ENCODE data around the gene SRRT.

SRRT gene

DNA sequence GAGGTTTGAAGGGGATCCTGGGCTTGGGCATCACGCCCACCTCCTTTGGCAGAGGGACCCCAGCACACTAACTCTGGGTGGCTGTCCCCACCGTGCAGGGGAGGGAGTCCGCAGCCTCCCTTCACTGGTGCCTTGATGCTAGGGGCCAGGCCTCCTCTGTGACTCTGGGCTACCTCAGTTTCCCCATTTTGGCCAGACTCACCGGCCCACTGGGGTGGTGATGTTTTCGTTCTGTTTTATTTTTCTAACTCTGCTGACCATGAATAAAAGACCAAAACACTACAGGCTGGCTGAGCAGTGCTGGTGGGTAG, 8.2 kb upstream of the SRRT start:
- peaks cover 57% of the 10 kb centered on the region for H3K4me1 ChIP-seq
- H3K4me3 ChIP-seq = peak overlapping the region; percentile 99
- H3K9me3 ChIP-seq = no peaks in the 10 kb centered on the region
- H4K20me1 ChIP-seq = no peaks in the 10 kb centered on the region
- no peaks in the 10 kb centered on the region for H3K27me3 ChIP-seq
- no peak for TF ChIP-seq Cebpa-rat (IDR thresholded peaks at IDR 0.05)
- H3K36me3 ChIP-seq = peaks cover 55% of the 10 kb centered on the region
- peak overlapping the region; percentile 98 for H3K27ac ChIP-seq
- peak overlapping the region; percentile 98 for H3K9ac ChIP-seq
- H3K4me2 ChIP-seq = peak overlapping the region; percentile 94

- H3K9ac ChIP-seq = peak within 1 kb of the TSS; percentile 98
- H3K36me3 ChIP-seq = peaks cover 55% of the 10 kb centered on the region
- H3K9me3 ChIP-seq = no peaks in the 10 kb centered on the region
- peak within 1 kb of the TSS; percentile 98 for H3K27ac ChIP-seq
- H3K4me3 ChIP-seq = peak within 1 kb of the TSS; percentile 99
- no peaks in the 10 kb centered on the region for H3K27me3 ChIP-seq
- H3K4me2 ChIP-seq = peak within 1 kb of the TSS; percentile 94
- no peaks in the 10 kb centered on the region for H4K20me1 ChIP-seq
- no peak for TF ChIP-seq Cebpa-rat (IDR thresholded peaks at IDR 0.05)
- H3K4me1 ChIP-seq = peaks cover 57% of the 10 kb centered on the region
Measured at GRCh38 chr7:100867040-100867775, 7.7 kb upstream of the SRRT start, which contains the start of gene TRIP6. Gene TRIP6 (plus strand): TSS chr7:100867387. CDS start chr7:100867498, 111 bp downstream.

DNA sequence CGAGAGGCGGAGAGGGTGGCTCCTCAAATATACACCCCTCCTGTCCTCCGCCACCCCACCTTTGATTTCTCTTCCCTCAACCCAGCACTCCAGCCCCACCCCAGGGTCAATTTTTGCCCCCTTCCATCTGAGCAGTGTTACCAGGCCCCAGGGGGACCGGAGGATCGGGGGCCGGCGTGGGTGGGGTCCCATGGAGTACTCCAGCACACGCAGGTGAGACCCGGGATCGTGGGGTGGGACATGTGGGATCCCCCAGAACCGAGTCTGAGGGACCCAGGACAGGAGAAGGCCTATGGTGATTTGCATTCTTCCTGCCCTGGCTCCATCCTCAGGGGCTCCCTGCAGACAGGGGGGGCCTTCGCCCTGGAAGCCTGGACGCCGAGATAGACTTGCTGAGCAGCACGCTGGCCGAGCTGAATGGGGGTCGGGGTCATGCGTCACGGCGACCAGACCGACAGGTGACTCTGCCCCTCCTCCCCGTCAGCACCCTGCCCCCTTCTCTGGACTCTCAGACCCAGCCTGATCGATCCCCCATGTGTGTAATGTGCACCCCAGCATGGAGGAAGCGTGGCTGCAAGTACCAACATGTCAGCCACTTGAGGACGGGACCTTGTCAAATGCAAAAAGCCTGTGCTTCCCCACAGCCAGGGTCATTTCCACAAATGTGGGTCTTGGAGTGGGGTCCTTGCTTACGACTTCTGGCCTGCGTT, 7.0 kb upstream of the SRRT start:
- TF ChIP-seq Cebpa-rat (IDR thresholded peaks at IDR 0.05) = no peak
- Histone ChIP-seq H3K9me3 (no peaks in the 10 kb centered on the region), H4K20me1 (no peaks in the 10 kb centered on the region), H3K4me1 (peaks cover 57% of the 10 kb centered on the region), H3K27ac (peak overlapping the region; percentile 98), H3K9ac (peak overlapping the region; percentile 98), H3K27me3 (no peaks in the 10 kb centered on the region), H3K36me3 (peaks cover 55% of the 10 kb centered on the region), H3K4me2 (peak overlapping the region; percentile 94), H3K4me3 (peak overlapping the region; percentile 99)

DNA sequence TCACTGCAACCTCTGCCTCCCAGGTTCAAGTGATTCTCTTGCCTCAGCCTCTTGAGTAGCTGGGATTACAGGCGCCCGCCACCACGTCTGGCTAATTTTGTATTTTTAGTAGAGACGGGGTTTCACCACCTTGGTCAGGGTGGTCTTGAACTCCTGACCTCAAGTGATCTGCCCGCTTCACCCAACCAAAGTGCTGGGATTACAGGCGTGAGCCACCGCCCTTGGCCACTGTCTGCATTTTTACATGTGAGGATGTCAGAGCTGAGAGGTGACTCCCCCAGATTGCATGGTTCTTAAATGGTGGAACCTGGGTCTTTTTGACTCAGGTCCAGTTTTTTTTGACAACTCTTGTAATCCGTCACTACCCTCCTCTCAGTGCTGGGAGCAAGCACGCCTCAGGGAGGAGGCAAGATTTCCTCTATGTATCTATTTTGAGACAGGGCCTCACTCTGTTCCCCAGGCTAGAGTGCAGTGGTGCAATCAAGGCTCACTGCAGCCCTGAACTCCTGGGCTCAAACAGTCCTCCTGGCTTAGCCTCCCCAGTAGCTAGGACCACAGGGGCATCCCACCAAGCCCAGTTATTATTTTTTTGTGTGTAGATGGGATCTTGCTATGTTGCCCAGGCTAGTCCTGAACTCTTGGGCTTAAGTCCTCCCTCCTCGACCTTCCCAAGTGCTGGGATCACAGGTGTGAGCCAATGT, 1.2 kb upstream of the SRRT start:
- Histone ChIP-seq H4K20me1 (peaks cover 36% of the 10 kb centered on the region), H3K4me2 (peak overlapping the region; percentile 78), H3K4me3 (no peak overlapping the region), H3K36me3 (peaks cover 78% of the 10 kb centered on the region), H3K9ac (no peak overlapping the region), H3K27me3 (no peaks in the 10 kb centered on the region), H3K4me1 (peaks cover 46% of the 10 kb centered on the region), H3K27ac (peak overlapping the region; percentile 97), H3K9me3 (no peaks in the 10 kb centered on the region)
- TF ChIP-seq Cebpa-rat (IDR thresholded peaks at IDR 0.05) = no peak

GRCh38 chr7:100874300-100874576, 665 bp upstream of the SRRT start:
- Histone ChIP-seq H3K9me3 (no peaks in the 10 kb centered on the region), H3K36me3 (peaks cover 80% of the 10 kb centered on the region), H3K4me2 (peak overlapping the region; percentile 78), H4K20me1 (peaks cover 41% of the 10 kb centered on the region), H3K4me3 (peak overlapping the region; percentile 95), H3K9ac (peak overlapping the region; percentile 98), H3K27me3 (no peaks in the 10 kb centered on the region), H3K27ac (peak overlapping the region; percentile 97), H3K4me1 (peaks cover 46% of the 10 kb centered on the region)
- TF ChIP-seq Cebpa-rat (IDR thresholded peaks at IDR 0.05) = no peak

- H3K27ac ChIP-seq = peak overlapping the region; percentile 97
- peak overlapping the region; percentile 98 for H3K9ac ChIP-seq
- TF ChIP-seq Cebpa-rat (IDR thresholded peaks at IDR 0.05) = no peak
- no peaks in the 10 kb centered on the region for H3K9me3 ChIP-seq
- H4K20me1 ChIP-seq = peaks cover 52% of the 10 kb centered on the region
- peaks cover 56% of the 10 kb centered on the region for H3K4me1 ChIP-seq
- peaks cover 87% of the 10 kb centered on the region for H3K36me3 ChIP-seq
- peak overlapping the region; percentile 95 for H3K4me3 ChIP-seq
- H3K27me3 ChIP-seq = no peaks in the 10 kb centered on the region
- H3K4me2 ChIP-seq = peak overlapping the region; percentile 87
Measured at GRCh38 chr7:100875356-100875751, 451 bp downstream of the SRRT start.

DNA sequence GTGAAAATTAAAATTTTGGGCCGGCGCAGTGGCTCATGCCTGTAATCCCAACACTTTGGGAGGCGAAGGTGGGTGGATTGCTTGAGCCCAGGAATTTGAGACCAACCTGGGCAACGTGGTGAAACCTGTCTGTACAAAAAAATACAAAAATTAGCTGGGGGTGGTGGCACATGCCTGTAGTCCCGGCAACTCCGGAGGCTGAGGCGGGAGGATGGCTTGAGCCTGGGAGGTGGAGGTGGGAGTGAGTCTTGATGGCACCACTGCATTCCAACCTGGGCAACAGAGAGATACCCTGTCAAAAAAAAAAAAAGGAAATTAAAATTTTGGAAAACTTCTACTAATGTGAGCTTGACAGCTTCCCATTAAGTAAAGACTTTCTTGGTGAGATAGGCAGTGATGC, 3.1 kb downstream of the SRRT start:
- H3K4me1 ChIP-seq = peaks cover 72% of the 10 kb centered on the region
- H3K4me3 ChIP-seq = no peak overlapping the region
- H3K27ac ChIP-seq = no peak overlapping the region
- TF ChIP-seq Cebpa-rat (IDR thresholded peaks at IDR 0.05) = no peak
- peak overlapping the region; percentile 87 for H3K4me2 ChIP-seq
- H3K9me3 ChIP-seq = no peaks in the 10 kb centered on the region
- peaks cover 79% of the 10 kb centered on the region for H4K20me1 ChIP-seq
- H3K27me3 ChIP-seq = no peaks in the 10 kb centered on the region
- no peak overlapping the region for H3K9ac ChIP-seq
- peaks cover 87% of the 10 kb centered on the region for H3K36me3 ChIP-seq

- H3K4me2 ChIP-seq = peak overlapping the region; percentile 87
- no peak overlapping the region for H3K27ac ChIP-seq
- H3K4me1 ChIP-seq = peaks cover 79% of the 10 kb centered on the region
- no peaks in the 10 kb centered on the region for H3K9me3 ChIP-seq
- H3K9ac ChIP-seq = peak overlapping the region; percentile 60
- H3K27me3 ChIP-seq = no peaks in the 10 kb centered on the region
- TF ChIP-seq Cebpa-rat (IDR thresholded peaks at IDR 0.05) = no peak
- peaks cover 85% of the 10 kb centered on the region for H4K20me1 ChIP-seq
- no peak overlapping the region for H3K4me3 ChIP-seq
- H3K36me3 ChIP-seq = peaks cover 87% of the 10 kb centered on the region
Measured at GRCh38 chr7:100878685-100879084, 3.8 kb downstream of the SRRT start.

DNA sequence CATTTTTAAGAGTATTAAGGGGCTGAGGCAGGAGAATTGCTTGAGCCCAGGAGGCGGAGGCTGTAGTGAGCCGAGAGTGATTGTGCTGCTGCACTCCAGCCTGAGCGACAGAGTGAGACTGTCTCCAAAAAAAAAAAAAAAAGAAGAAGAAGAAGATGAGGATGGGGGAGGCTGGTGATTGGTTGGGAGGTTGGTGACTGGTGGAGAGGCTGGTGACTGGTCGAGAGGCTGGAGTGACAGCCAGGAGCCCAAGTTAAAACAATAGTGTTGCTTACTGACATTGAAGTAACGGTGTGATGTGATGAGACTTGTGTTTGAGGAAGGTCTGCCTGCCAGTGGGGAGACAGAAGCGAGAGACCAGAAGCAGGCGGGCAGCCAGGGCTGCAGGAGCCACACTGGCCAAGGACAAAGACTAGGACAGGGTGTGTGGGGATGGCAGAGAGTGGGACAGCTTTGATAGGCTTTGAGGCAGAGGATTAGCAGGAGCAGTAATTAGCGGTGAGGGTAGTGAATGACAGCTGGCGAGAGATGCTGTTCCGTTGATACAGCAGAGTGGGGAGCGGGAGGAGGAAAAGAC, 4.9 kb downstream of the SRRT start:
- peak overlapping the region; percentile 2; the same call in 1 of the 2 replicates for H3K9ac ChIP-seq
- no peak for TF ChIP-seq Cebpa-rat (IDR thresholded peaks at IDR 0.05)
- H4K20me1 ChIP-seq = peaks cover 96% of the 10 kb centered on the region
- H3K36me3 ChIP-seq = peaks cover 89% of the 10 kb centered on the region
- peaks cover 80% of the 10 kb centered on the region for H3K4me1 ChIP-seq
- H3K9me3 ChIP-seq = no peaks in the 10 kb centered on the region
- H3K4me2 ChIP-seq = peak overlapping the region; percentile 11; the same call in 1 of the 2 replicates
- no peak overlapping the region for H3K27ac ChIP-seq
- no peaks in the 10 kb centered on the region for H3K27me3 ChIP-seq
- H3K4me3 ChIP-seq = no peak overlapping the region

Measured in BLaER1 (cell line).